Measurements from ENCODE around the gene NAA15.

The NAA15 gene

GRCh38 chr4:139416073-139416673 lies 114.9 kb downstream of the NAA15 start:
- Histone ChIP-seq H3K79me2 (ENCODE audit: insufficient read depth, low read length) (no peaks in the 10 kb centered on the region), H3K9me2 (replicated peaks; ENCODE audit: low read depth, low read length) (no peaks in the 10 kb centered on the region), H3K4me3 (ENCODE audit: low read length, poor library complexity, severe bottlenecking) (no peak overlapping the region), H3K9me3 (ENCODE audit: insufficient read depth, low read depth, low read length) (no peaks in the 10 kb centered on the region), H4K20me1 (ENCODE audit: insufficient read depth, low read length, poor library complexity, severe bottlenecking) (no peaks in the 10 kb centered on the region), H3K4me1 (ENCODE audit: insufficient read depth, low read length, poor library complexity, severe bottlenecking) (peaks cover 24% of the 10 kb centered on the region), H2AFZ (ENCODE audit: low read length) (no peak overlapping the region), H3K27me3 (ENCODE audit: insufficient read depth, low read length, poor library complexity, severe bottlenecking) (no peaks in the 10 kb centered on the region), H3K4me2 (ENCODE audit: low read depth, low read length, poor library complexity, severe bottlenecking) (no peak overlapping the region), H3F3A (ENCODE audit: low read depth) (peaks cover 11% of the 10 kb centered on the region; the same call in 1 of the 2 replicates), H3K36me3 (ENCODE audit: insufficient read depth, low read length) (no peaks in the 10 kb centered on the region), H3K9ac (ENCODE audit: low read depth, low read length, poor library complexity, severe bottlenecking) (no peak overlapping the region)
- no peak for TF ChIP-seq EZH2phosphoT487 (IDR thresholded peaks at IDR 0.05; ENCODE audit: borderline replicate concordance)
- TF ChIP-seq, protein P1, sequence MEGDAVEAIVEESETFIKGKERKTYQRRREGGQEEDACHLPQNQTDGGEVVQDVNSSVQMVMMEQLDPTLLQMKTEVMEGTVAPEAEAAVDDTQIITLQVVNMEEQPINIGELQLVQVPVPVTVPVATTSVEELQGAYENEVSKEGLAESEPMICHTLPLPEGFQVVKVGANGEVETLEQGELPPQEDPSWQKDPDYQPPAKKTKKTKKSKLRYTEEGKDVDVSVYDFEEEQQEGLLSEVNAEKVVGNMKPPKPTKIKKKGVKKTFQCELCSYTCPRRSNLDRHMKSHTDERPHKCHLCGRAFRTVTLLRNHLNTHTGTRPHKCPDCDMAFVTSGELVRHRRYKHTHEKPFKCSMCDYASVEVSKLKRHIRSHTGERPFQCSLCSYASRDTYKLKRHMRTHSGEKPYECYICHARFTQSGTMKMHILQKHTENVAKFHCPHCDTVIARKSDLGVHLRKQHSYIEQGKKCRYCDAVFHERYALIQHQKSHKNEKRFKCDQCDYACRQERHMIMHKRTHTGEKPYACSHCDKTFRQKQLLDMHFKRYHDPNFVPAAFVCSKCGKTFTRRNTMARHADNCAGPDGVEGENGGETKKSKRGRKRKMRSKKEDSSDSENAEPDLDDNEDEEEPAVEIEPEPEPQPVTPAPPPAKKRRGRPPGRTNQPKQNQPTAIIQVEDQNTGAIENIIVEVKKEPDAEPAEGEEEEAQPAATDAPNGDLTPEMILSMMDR (conservative IDR thresholded peaks at IDR 0.05; ENCODE audit: low read length), result peak; percentile 71

- H3K4me3 ChIP-seq (ENCODE audit: low read length, poor library complexity, severe bottlenecking), result peak overlapping the region; percentile 8
- H4K20me1 ChIP-seq (ENCODE audit: insufficient read depth, low read length, poor library complexity, severe bottlenecking), result no peaks in the 10 kb centered on the region
- H3K9me2 ChIP-seq (replicated peaks; ENCODE audit: low read depth, low read length), result no peaks in the 10 kb centered on the region
- peak overlapping the region; percentile 32 for H3K9ac ChIP-seq (ENCODE audit: low read depth, low read length, poor library complexity, severe bottlenecking)
- peaks cover 11% of the 10 kb centered on the region; the same call in 1 of the 2 replicates for H3F3A ChIP-seq (ENCODE audit: low read depth)
- no peaks in the 10 kb centered on the region for H3K36me3 ChIP-seq (ENCODE audit: insufficient read depth, low read length)
- no peaks in the 10 kb centered on the region for H3K79me2 ChIP-seq (ENCODE audit: insufficient read depth, low read length)
- H3K9me3 ChIP-seq (ENCODE audit: insufficient read depth, low read depth, low read length), result no peaks in the 10 kb centered on the region
- peak overlapping the region; percentile 52 for H3K4me2 ChIP-seq (ENCODE audit: low read depth, low read length, poor library complexity, severe bottlenecking)
- no peak overlapping the region for H2AFZ ChIP-seq (ENCODE audit: low read length)
- no peaks in the 10 kb centered on the region for H3K27me3 ChIP-seq (ENCODE audit: insufficient read depth, low read length, poor library complexity, severe bottlenecking)
- peaks cover 24% of the 10 kb centered on the region for H3K4me1 ChIP-seq (ENCODE audit: insufficient read depth, low read length, poor library complexity, severe bottlenecking)
- TF ChIP-seq, protein P1 (conservative IDR thresholded peaks at IDR 0.05; ENCODE audit: low read length), result no peak
- TF ChIP-seq EZH2phosphoT487 (IDR thresholded peaks at IDR 0.05; ENCODE audit: borderline replicate concordance), result no peak
Measured at GRCh38 chr4:139419388-139419914, 118.1 kb downstream of the NAA15 start.

DNA sequence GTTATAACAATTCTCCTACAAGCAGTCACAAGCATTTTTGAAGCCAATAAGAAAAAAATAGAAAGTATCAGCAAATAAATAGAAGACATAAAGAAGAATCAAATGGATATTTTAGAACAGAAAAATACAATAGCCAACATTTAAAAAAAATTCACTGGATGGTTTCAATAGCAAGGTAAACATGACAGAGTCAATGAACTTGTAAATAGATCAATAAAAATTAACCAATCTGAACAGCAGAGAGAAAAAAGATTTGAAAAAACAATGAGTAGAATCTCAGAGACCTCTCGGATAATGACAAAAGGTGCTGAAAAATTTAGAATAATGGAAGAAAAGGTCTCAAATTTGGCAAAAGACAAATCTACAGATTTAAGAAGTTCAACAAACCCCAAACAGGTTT lies 119.3 kb downstream of the NAA15 start:
- Histone ChIP-seq H4K20me1 (ENCODE audit: insufficient read depth, low read length, poor library complexity, severe bottlenecking) (no peaks in the 10 kb centered on the region), H3K4me3 (ENCODE audit: low read length, poor library complexity, severe bottlenecking) (no peak overlapping the region), H2AFZ (ENCODE audit: low read length) (no peak overlapping the region), H3K4me2 (ENCODE audit: low read depth, low read length, poor library complexity, severe bottlenecking) (peak overlapping the region; percentile 52), H3F3A (ENCODE audit: low read depth) (peaks cover 11% of the 10 kb centered on the region; the same call in 1 of the 2 replicates), H3K4me1 (ENCODE audit: insufficient read depth, low read length, poor library complexity, severe bottlenecking) (peaks cover 24% of the 10 kb centered on the region), H3K9me2 (replicated peaks; ENCODE audit: low read depth, low read length) (no peaks in the 10 kb centered on the region), H3K9ac (ENCODE audit: low read depth, low read length, poor library complexity, severe bottlenecking) (peak overlapping the region; percentile 31), H3K36me3 (ENCODE audit: insufficient read depth, low read length) (no peaks in the 10 kb centered on the region), H3K27me3 (ENCODE audit: insufficient read depth, low read length, poor library complexity, severe bottlenecking) (no peaks in the 10 kb centered on the region), H3K79me2 (ENCODE audit: insufficient read depth, low read length) (no peaks in the 10 kb centered on the region), H3K9me3 (ENCODE audit: insufficient read depth, low read depth, low read length) (no peaks in the 10 kb centered on the region)
- TF ChIP-seq, protein P1 (conservative IDR thresholded peaks at IDR 0.05; ENCODE audit: low read length), result no peak
- TF ChIP-seq EZH2phosphoT487 (IDR thresholded peaks at IDR 0.05; ENCODE audit: borderline replicate concordance), result no peak

Data from Loucy (cell line).